WERI-Rb-1 (cell line): ENCODE results near the gene ATP8B1.

Source experiments
- DNase-seq: peaks from one replicate; pipeline ENCODE4 v3.0.0-alpha.2; 2020
- H3K27ac ChIP-seq: fragments of 250-450 bp; sonication (Bioruptor Pico); 2 replicates; pipeline ENCODE4 v1.5.1; 2020; ENCODE audit warnings: mild to moderate bottlenecking, moderate library complexity
- H3K27me3 ChIP-seq: fragments of 250-450 bp; sonication (Bioruptor Pico); 2 replicates; pipeline ENCODE4 v1.5.1; 2021; ENCODE audit warnings: mild to moderate bottlenecking, low read depth, moderate library complexity; ENCODE audit not compliant: insufficient read depth, severe bottlenecking
- H3K36me3 ChIP-seq: fragments of 250-450 bp; sonication (Bioruptor Pico); 2 replicates; pipeline ENCODE4 v1.5.1; 2020; ENCODE audit warnings: mild to moderate bottlenecking, moderate library complexity
- H3K4me3 ChIP-seq: 2 replicates; pipeline ENCODE4 v1.5.1; 2011; ENCODE audit warnings: low read depth, mild to moderate bottlenecking, control low read depth, low read length
- H3K9me3 ChIP-seq: fragments of 250-450 bp; sonication (Bioruptor Pico); 2 replicates; pipeline ENCODE4 v1.5.1; 2021; ENCODE audit warnings: mild to moderate bottlenecking, moderate library complexity; ENCODE audit not compliant: severe bottlenecking
- CTCF ChIP-seq: IDR thresholded peaks from 2 replicates; pipeline ENCODE4 v1.5.1; 2011; ENCODE audit warnings: low read depth, mild to moderate bottlenecking, control low read depth, inconsistent platforms, low read length

The ATP8B1 gene

DNA sequence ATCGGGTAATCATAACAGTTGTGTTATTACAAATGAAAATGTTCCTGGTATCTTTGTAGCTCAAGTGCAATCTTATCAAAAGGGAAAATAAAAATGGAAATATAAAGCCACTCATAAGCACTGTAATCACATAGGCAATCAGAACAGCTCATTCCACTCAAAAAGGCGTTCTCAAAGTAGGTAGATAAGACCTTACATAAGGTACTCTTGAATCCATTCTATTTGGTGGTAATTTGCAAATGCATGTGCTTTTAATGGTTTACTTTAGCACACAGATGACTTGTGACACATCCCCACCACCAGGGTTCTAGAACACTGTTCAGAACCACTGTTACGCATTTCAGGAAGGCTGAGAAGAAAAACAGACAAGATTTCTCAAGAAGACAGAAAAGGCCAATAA, 94.8 kb downstream of the ATP8B1 start:
- H3K27me3 ChIP-seq = no peaks in the 10 kb centered on the region
- no peak for TF ChIP-seq CTCF
- no peak overlapping the region for H3K4me3 ChIP-seq
- no peak for DNase-seq
- H3K36me3 ChIP-seq = no peaks in the 10 kb centered on the region
- H3K27ac ChIP-seq = no peak overlapping the region
- no peaks in the 10 kb centered on the region for H3K9me3 ChIP-seq

GRCh38 chr18:57705832-57706595, 97.1 kb downstream of the ATP8B1 start:
- H3K27ac ChIP-seq = no peak overlapping the region
- H3K36me3 ChIP-seq = no peaks in the 10 kb centered on the region
- no peak for TF ChIP-seq CTCF
- no peaks in the 10 kb centered on the region for H3K9me3 ChIP-seq
- DNase-seq = no peak
- H3K4me3 ChIP-seq = no peak overlapping the region
- H3K27me3 ChIP-seq = no peaks in the 10 kb centered on the region

DNA sequence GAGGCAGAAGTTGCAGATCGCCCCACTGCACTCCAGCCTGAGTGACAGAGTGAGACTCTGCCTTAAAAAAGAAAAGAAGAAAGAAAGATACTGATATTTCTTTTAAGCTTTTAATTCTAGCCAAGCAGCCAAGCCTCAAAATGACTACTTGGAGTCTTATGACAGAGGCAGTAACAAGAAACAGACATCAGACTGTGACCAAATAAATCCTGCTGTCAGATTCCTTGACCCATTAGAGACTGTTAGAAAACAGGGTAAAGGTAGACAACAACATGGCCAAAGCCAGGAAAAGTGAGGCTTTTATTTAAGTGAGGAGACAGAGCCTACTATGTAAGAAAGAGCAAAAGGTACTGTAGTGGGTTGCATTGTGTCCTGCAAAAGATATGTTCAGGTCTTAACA, 98.1 kb downstream of the ATP8B1 start:
- H3K27ac ChIP-seq = no peak overlapping the region
- no peak for TF ChIP-seq CTCF
- no peaks in the 10 kb centered on the region for H3K9me3 ChIP-seq
- no peaks in the 10 kb centered on the region for H3K36me3 ChIP-seq
- DNase-seq = no peak
- H3K27me3 ChIP-seq = no peaks in the 10 kb centered on the region
- H3K4me3 ChIP-seq = no peak overlapping the region

DNA sequence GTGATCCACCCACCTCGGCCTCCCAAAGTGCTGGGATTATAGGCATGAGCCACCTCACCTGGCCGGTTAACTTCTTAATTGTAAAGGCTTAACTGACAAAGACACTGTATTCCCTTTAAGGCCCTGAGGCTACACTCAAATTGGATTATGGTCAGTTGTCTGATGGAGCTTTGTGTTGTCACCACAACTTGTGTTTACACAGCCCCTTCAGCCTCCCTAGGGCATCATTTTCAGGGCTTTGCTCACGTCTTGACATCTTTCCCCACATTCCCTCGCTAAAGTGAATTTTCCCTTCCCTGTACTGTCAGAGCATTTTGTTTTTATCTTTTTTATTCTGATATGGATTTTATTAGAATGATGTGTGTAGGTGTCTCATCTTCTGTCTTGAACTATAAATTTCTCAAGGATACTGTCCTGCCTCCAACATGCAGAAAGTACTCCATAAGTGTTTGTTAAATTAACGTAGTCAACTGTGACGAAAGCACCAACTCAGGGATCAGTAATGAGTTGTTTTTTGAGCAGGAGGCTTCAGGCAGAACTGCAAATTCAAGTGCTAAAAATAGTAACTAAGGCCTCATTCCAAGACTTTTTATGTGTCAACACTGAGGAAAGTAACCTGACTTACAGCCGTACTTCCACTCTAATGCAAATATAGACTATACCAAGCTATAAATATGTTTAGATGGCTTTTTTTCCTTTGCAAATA, 104.4 kb downstream of the ATP8B1 start:
- DNase-seq = no peak
- no peak for TF ChIP-seq CTCF
- H3K9me3 ChIP-seq = no peaks in the 10 kb centered on the region
- no peaks in the 10 kb centered on the region for H3K27me3 ChIP-seq
- no peak overlapping the region for H3K27ac ChIP-seq
- H3K36me3 ChIP-seq = no peaks in the 10 kb centered on the region
- H3K4me3 ChIP-seq = no peak overlapping the region

DNA sequence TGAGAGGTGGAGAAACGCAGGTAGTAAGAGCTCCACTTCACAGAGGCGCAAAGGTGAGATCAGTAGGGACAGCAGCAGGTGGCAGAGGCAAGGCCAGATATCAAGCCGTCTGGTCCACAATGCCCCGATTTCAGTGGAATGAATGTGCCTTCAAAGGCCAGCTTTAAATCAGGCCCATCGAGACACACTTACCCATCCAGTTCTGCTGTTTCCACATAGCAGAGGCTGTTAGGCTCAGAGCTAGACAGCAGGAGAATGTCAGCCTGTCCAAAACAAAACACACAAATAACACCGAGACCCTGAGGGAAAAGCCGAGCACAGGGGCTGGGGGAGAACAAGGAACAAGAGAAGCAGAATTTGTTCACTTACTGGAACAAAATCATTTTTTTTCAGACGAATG, 105.7 kb downstream of the ATP8B1 start:
- Histone ChIP-seq H3K36me3 (no peaks in the 10 kb centered on the region), H3K9me3 (no peaks in the 10 kb centered on the region), H3K27me3 (no peaks in the 10 kb centered on the region), H3K27ac (no peak overlapping the region), H3K4me3 (no peak overlapping the region)
- DNase-seq = no peak
- TF ChIP-seq CTCF = no peak
